Measurements from ENCODE around the gene RDH5. TPM values are rescaled to one million over a fixed set of nuclear protein-coding genes. Genes with fewer than 3 reads are reported as not detected.
A peak's percentile ranks its signal among the peaks of the same experiment; 100 is the strongest.

The RDH5 gene
- total RNA-seq, 1 experiment from 2014 or later = 5.1 TPM

- intact Hi-C loops (cut with micrococcal nuclease) = no loop called here
- ATAC-seq (no peak), DNase-seq (no peak)
- Histone ChIP-seq H3K4me3 (ENCODE audit: low read length) (peak overlapping the region; percentile 68; the same call in 1 of the 2 replicates), H2AFZ (ENCODE audit: low read length) (peak overlapping the region; percentile 64; the same call in 1 of the 2 replicates), H3K4me2 (ENCODE audit: low read length) (peak overlapping the region; percentile 91), H3F3A (ENCODE audit: low read length, unreplicated experiment) (no peaks in the 10 kb centered on the region), H3K9ac (ENCODE audit: low read length) (no peak overlapping the region), H3K79me2 (ENCODE audit: low read length) (no peaks in the 10 kb centered on the region), H3K9me2 (replicated peaks; ENCODE audit: low read length) (no peaks in the 10 kb centered on the region), H3K27me3 (ENCODE audit: low read length) (no peaks in the 10 kb centered on the region), H3K9me3 (ENCODE audit: low read length) (no peaks in the 10 kb centered on the region), H4K20me1 (ENCODE audit: low read length) (no peaks in the 10 kb centered on the region), H3K36me3 (ENCODE audit: low read depth, low read length) (no peaks in the 10 kb centered on the region), H3K27ac (ENCODE audit: low read length) (no peak overlapping the region), H3K4me1 (ENCODE audit: insufficient read depth, low read length) (peaks cover 14% of the 10 kb centered on the region)
- POLR2A ChIA-PET (ENCODE audit: unreplicated experiment) = no interaction called here
- no TSS peak for BruUV-seq (replicated peaks)
- CTCF ChIA-PET = interaction anchor here (0.6 to 1.8 kb wide), 2 partner anchors 20 to 25 kb away, joined by 5 to 8 read pairs; a partner anchor contains a TSS
- no peak for TF ChIP-seq EZH2phosphoT487 (IDR thresholded peaks at IDR 0.05; ENCODE audit: borderline replicate concordance, low read length)
- TF ChIP-seq EZH2 (IDR thresholded peaks at IDR 0.05; ENCODE audit: low read length, unreplicated experiment) = no peak
These were observed 13.5 kb upstream of the RDH5 start for GRCh38 chr12:55706568-55707218.

- Histone ChIP-seq H3K9ac (ENCODE audit: low read length) (no peak overlapping the region), H3F3A (ENCODE audit: low read length, unreplicated experiment) (no peaks in the 10 kb centered on the region), H3K9me3 (ENCODE audit: low read length) (no peaks in the 10 kb centered on the region), H3K4me2 (ENCODE audit: low read length) (peak overlapping the region; percentile 91), H3K27me3 (ENCODE audit: low read length) (no peaks in the 10 kb centered on the region), H3K4me3 (ENCODE audit: low read length) (peak overlapping the region; percentile 68), H3K79me2 (ENCODE audit: low read length) (no peaks in the 10 kb centered on the region), H3K27ac (ENCODE audit: low read length) (no peak overlapping the region), H3K9me2 (replicated peaks; ENCODE audit: low read length) (no peaks in the 10 kb centered on the region), H2AFZ (ENCODE audit: low read length) (peak overlapping the region; percentile 64; the same call in 1 of the 2 replicates), H3K4me1 (ENCODE audit: insufficient read depth, low read length) (peaks cover 14% of the 10 kb centered on the region), H3K36me3 (ENCODE audit: low read depth, low read length) (no peaks in the 10 kb centered on the region), H4K20me1 (ENCODE audit: low read length) (no peaks in the 10 kb centered on the region)
- no peak for TF ChIP-seq CTCF (conservative IDR thresholded peaks at IDR 0.05; ENCODE audit: low read depth, low read length)
- no peak for TF ChIP-seq EZH2phosphoT487 (IDR thresholded peaks at IDR 0.05; ENCODE audit: borderline replicate concordance, low read length)
- no peak for TF ChIP-seq EZH2 (IDR thresholded peaks at IDR 0.05; ENCODE audit: low read length, unreplicated experiment)
- ATAC-seq (peak; percentile 17), DNase-seq (no peak)
- BruUV-seq (replicated peaks) = no TSS peak
- intact Hi-C loops (cut with micrococcal nuclease) = no loop called here
- ChIA-PET POLR2A (ENCODE audit: unreplicated experiment) (no interaction called here), CTCF (interaction anchor here (0.6 to 1.0 kb wide), 2 partner anchors 20 to 26 kb away, joined by 6 to 8 read pairs; a partner anchor contains a TSS)
These were observed 12.9 kb upstream of the RDH5 start for GRCh38 chr12:55707219-55707671.

- Histone ChIP-seq H3K27me3 (ENCODE audit: low read length) (no peaks in the 10 kb centered on the region), H3K36me3 (ENCODE audit: low read depth, low read length) (no peaks in the 10 kb centered on the region), H3K27ac (ENCODE audit: low read length) (no peak within 1 kb of the TSS), H3K79me2 (ENCODE audit: low read length) (no peaks in the 10 kb centered on the region), H3F3A (ENCODE audit: low read length, unreplicated experiment) (no peaks in the 10 kb centered on the region), H3K4me2 (ENCODE audit: low read length) (peak within 1 kb of the TSS; percentile 91), H3K4me3 (ENCODE audit: low read length) (peak within 1 kb of the TSS; percentile 68), H3K9ac (ENCODE audit: low read length) (no peak within 1 kb of the TSS), H4K20me1 (ENCODE audit: low read length) (no peaks in the 10 kb centered on the region), H3K9me3 (ENCODE audit: low read length) (no peaks in the 10 kb centered on the region), H2AFZ (ENCODE audit: low read length) (peak within 1 kb of the TSS; percentile 90), H3K9me2 (replicated peaks; ENCODE audit: low read length) (no peaks in the 10 kb centered on the region), H3K4me1 (ENCODE audit: insufficient read depth, low read length) (peaks cover 16% of the 10 kb centered on the region)
- ATAC-seq = peak; percentile 88
- intact Hi-C loops (cut with micrococcal nuclease) = loop anchor here (1.0 kb wide), 1 partner anchor 27 kb away; a partner anchor contains a TSS
- POLR2A ChIA-PET (ENCODE audit: unreplicated experiment) = no interaction called here
- BruUV-seq (replicated peaks) = no TSS peak
- DNase-seq = peak; percentile 42
- TF ChIP-seq CTCF (conservative IDR thresholded peaks at IDR 0.05; ENCODE audit: low read depth, low read length) (no peak), EZH2phosphoT487 (IDR thresholded peaks at IDR 0.05; ENCODE audit: borderline replicate concordance, low read length) (no peak), EZH2 (IDR thresholded peaks at IDR 0.05; ENCODE audit: low read length, unreplicated experiment) (no peak)
- CTCF ChIA-PET = interaction anchor here (1.0 kb wide), 1 partner anchor 27 kb away, joined by 6 read pairs; a partner anchor contains a TSS
These were observed 12.1 kb upstream of the RDH5 start, which contains the start of gene ITGA7 for GRCh38 chr12:55707841-55708694. ITGA7 (minus strand) TSS chr12:55707904; CDS start chr12:55707682, 222 bp downstream.

All from PC-3 (cell line).